ENCODE results near the gene SUPT6H.

Gene SUPT6H

GRCh38 chr17:28750178-28751047, 88.4 kb downstream of the SUPT6H start:
- DNase-seq (ENCODE audit: low spot score), result peak; percentile 85

- no peak for DNase-seq (ENCODE audit: low spot score)
These were observed 89.8 kb downstream of the SUPT6H start for GRCh38 chr17:28751600-28752366.

Measured in AG08396 (cell line).